ENCODE results near the gene CNTFR. TPM values are rescaled to one million over a fixed set of nuclear protein-coding genes. Genes with fewer than 3 reads are reported as not detected.

CNTFR gene
- total RNA-seq, 2 donors from 2014 or later, result 1.6 to 16.8 TPM

DNA sequence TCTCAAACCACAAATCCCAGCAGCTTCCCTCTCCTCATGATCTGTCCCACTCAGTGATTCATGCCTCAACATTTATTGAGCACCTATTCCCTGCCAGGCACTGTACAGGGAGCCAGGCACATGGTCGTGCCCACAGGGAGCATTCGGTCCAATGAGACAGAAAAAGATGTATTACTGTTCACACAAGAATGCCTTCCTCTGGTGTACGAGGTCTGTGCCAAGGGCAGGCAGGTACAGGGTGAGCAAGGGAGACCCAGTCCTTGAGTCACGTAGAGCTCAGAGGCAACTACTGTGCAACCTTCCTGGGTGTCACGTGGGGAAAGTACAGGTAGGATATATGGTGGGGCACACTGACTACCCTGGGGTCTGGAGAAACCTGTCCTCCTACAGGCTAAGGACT is 4.6 kb downstream of the CNTFR start:
- intact Hi-C loops (cut with DNase I), result loop anchor here (5.0 kb wide), 1 partner anchor 33 kb away; no protein-coding TSS in a partner anchor
- Histone ChIP-seq H3K27ac (no peak overlapping the region), H3K36me3 (replicated peaks in 1 of 2; ENCODE audit: insufficient read depth in 1 of 2, low read depth in 2 of 2) (no peaks in the 10 kb centered on the region), H3K27me3 (peaks cover 3 to 10% of the 10 kb centered on the region in 2 donors), H3K4me3 (no peak overlapping the region), H3K9me3 (no peaks in the 10 kb centered on the region), H3K4me1 (peaks cover 14% of the 10 kb centered on the region)
- TF ChIP-seq, protein P1, sequence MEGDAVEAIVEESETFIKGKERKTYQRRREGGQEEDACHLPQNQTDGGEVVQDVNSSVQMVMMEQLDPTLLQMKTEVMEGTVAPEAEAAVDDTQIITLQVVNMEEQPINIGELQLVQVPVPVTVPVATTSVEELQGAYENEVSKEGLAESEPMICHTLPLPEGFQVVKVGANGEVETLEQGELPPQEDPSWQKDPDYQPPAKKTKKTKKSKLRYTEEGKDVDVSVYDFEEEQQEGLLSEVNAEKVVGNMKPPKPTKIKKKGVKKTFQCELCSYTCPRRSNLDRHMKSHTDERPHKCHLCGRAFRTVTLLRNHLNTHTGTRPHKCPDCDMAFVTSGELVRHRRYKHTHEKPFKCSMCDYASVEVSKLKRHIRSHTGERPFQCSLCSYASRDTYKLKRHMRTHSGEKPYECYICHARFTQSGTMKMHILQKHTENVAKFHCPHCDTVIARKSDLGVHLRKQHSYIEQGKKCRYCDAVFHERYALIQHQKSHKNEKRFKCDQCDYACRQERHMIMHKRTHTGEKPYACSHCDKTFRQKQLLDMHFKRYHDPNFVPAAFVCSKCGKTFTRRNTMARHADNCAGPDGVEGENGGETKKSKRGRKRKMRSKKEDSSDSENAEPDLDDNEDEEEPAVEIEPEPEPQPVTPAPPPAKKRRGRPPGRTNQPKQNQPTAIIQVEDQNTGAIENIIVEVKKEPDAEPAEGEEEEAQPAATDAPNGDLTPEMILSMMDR (IDR thresholded peaks at IDR 0.05), result no peak
- TF ChIP-seq POLR2A (IDR thresholded peaks at IDR 0.05), result no peak
- WGBS, 2 donors, result 34 to 42% methylated on average over 5 of the region's 5 CpGs
- ATAC-seq (no peak), DNase-seq (no peak)

DNA sequence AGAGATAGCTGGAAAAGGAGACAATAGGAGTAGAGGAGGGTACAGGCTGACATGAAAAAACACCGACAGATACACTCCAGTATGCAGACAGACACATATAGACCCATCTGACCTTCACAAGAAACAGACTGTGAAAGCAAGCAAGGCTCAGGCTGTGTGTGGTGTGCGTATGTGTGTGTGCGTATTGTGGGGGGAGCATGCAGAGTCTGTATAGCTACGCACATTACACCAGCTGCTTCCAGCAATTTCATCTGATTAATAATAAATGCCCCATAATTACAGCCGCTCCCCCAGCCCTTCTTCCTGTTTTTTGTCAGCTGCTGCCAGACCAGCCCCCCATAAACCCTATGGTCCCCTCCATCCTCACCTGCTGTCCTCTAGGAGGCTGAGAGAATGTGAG is 6.7 kb downstream of the CNTFR start:
- H3K4me1 ChIP-seq, result peaks cover 12% of the 10 kb centered on the region
- H3K36me3 ChIP-seq (replicated peaks in 1 of 2; ENCODE audit: insufficient read depth in 1 of 2, low read depth in 2 of 2), result no peaks in the 10 kb centered on the region
- TF ChIP-seq, protein P1 (IDR thresholded peaks at IDR 0.05), result no peak
- no peak for TF ChIP-seq POLR2A (IDR thresholded peaks at IDR 0.05)
- no peaks in the 10 kb centered on the region for H3K9me3 ChIP-seq
- WGBS, 2 donors, result 84 to 86% methylated on average over 5 of the region's 5 CpGs
- intact Hi-C loops (cut with DNase I), result no loop called here
- no peak overlapping the region for H3K27ac ChIP-seq
- ATAC-seq, result no peak
- DNase-seq, result no peak
- H3K27me3 ChIP-seq, result peaks cover 0 to 22% of the 10 kb centered on the region in 2 donors
- no peak overlapping the region for H3K4me3 ChIP-seq

DNA sequence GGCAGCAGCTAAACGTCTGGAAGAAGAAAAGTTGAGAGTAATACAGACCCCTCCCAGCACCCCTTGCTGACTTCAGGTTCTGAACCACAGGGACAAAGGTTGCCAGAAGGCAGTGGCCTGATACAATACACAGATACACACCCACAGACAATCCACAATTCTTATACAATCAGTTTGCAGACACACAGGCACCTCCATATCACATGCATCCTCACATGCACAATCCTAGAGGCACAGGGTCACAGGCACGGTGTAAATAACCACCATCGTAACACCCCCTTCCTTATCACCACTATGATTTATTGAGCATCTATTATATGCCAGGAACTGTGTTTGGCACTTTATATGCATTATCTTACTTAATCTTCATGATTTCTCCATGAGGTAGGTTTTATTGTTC is 8.2 kb downstream of the CNTFR start:
- Histone ChIP-seq H3K4me1 (peaks cover 12% of the 10 kb centered on the region), H3K4me3 (no peak overlapping the region), H3K9me3 (no peaks in the 10 kb centered on the region), H3K27ac (no peak overlapping the region), H3K27me3 (peaks cover 0 to 26% of the 10 kb centered on the region in 2 donors), H3K36me3 (replicated peaks in 1 of 2; ENCODE audit: insufficient read depth in 1 of 2, low read depth in 2 of 2) (no peaks in the 10 kb centered on the region)
- ATAC-seq (no peak), DNase-seq (no peak)
- intact Hi-C loops (cut with DNase I), result no loop called here
- 65 to 72% methylated on average over 3 of the region's 3 CpGs for WGBS, 2 donors
- no peak for TF ChIP-seq POLR2A (IDR thresholded peaks at IDR 0.05)
- TF ChIP-seq, protein P1 (IDR thresholded peaks at IDR 0.05), result no peak

DNA sequence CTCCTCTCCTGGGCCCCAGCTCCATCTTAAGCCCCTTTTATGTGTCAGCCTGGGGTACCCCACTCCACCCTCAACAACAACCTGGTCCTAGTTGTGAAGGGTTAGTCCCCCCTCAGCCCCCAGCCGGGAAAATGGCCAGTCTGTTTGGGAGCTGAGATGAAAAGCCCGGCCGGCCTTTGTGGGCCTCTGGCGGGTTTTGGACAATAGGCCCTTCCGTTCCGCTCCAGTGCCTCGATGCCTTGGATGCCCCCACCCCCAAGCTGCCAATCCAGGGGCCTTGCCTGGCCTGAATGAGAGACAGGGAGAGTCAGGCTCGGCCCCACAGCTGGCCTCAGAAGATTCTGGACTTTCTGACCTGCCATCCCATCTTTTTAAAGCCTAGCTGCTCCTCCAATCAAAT is 9.2 kb downstream of the CNTFR start:
- H3K27ac ChIP-seq, result no peak overlapping the region
- peaks cover 0 to 20% of the 10 kb centered on the region in 2 donors for H3K27me3 ChIP-seq
- no peaks in the 10 kb centered on the region for H3K9me3 ChIP-seq
- H3K4me1 ChIP-seq, result peaks cover 12% of the 10 kb centered on the region
- intact Hi-C loops (cut with DNase I), result no loop called here
- no peak for ATAC-seq
- DNase-seq, result no peak
- 66 to 70% methylated on average over 7 to 8 of the region's 8 CpGs for WGBS, 2 donors
- no peaks in the 10 kb centered on the region for H3K36me3 ChIP-seq (replicated peaks in 1 of 2; ENCODE audit: insufficient read depth in 1 of 2, low read depth in 2 of 2)
- no peak overlapping the region for H3K4me3 ChIP-seq
- no peak for TF ChIP-seq POLR2A (IDR thresholded peaks at IDR 0.05)
- TF ChIP-seq, protein P1 (IDR thresholded peaks at IDR 0.05), result no peak

DNA sequence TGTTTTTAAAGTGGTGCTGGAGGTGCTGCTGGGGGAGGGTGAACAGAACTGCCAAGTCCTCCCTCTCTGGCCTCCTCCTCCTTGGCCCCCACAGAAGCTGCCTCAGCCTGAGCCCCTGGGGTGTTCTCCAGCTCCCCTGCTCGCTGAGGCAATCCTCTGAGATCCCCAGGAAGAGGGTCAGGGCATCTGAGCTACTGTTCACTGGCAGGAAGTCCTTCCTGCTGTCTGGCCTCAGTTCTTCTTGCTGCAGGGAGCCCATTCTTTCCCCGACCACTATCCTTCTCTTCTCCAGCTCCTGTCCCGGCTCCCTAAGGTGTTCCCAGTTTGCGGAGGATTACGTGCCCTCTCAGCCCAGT is 9.7 kb downstream of the CNTFR start:
- TF ChIP-seq, protein P1 (IDR thresholded peaks at IDR 0.05), result no peak
- TF ChIP-seq POLR2A (IDR thresholded peaks at IDR 0.05), result no peak
- H3K9me3 ChIP-seq, result no peaks in the 10 kb centered on the region
- no peak overlapping the region for H3K4me3 ChIP-seq
- peaks cover 0 to 20% of the 10 kb centered on the region in 2 donors for H3K27me3 ChIP-seq
- ATAC-seq (no peak), DNase-seq (no peak)
- peaks cover 12% of the 10 kb centered on the region for H3K4me1 ChIP-seq
- H3K36me3 ChIP-seq (replicated peaks in 1 of 2; ENCODE audit: insufficient read depth in 1 of 2, low read depth in 2 of 2), result no peaks in the 10 kb centered on the region
- no peak overlapping the region for H3K27ac ChIP-seq
- intact Hi-C loops (cut with DNase I), result no loop called here
- 67 to 77% methylated on average over 5 of the region's 5 CpGs for WGBS, 2 donors

Data from body of pancreas (tissue), 4 donors.